HL-60 (cell line): Measurements from ENCODE around the gene DMD.
"Not testable (repeated sequence)": the region's sequence is repeated elsewhere in the genome, so short reads cannot be mapped to it uniquely, and the experiment has no call there.

Experiments
- DNase-seq, 2 experiments: peaks; one replicate each; pipeline ENCODE4 v3.0.0-alpha.2; 2010 to 2020; ENCODE audit warnings: low read depth in 1 of 2, low spot score in 1 of 2
- H3K27ac ChIP-seq: fragments of 250-450 bp; sonication (Bioruptor Pico); replicated peaks from 2 replicates; pipeline ENCODE4 v1.5.1; 2020; ENCODE audit warnings: mild to moderate bottlenecking, moderate library complexity
- H3K27me3 ChIP-seq: fragments of 250-450 bp; sonication (Bioruptor Pico); 2 replicates; pipeline ENCODE4 v1.5.1; 2021; ENCODE audit warnings: mild to moderate bottlenecking, moderate library complexity; ENCODE audit not compliant: insufficient read depth, poor library complexity, severe bottlenecking
- H3K4me3 ChIP-seq: replicated peaks from 2 replicates; pipeline ENCODE4 v1.5.1; 2011; ENCODE audit warnings: mild to moderate bottlenecking, control low read depth, low read length; ENCODE audit not compliant: insufficient read depth
- GABPA ChIP-seq: IDR thresholded peaks from 2 replicates; pipeline ENCODE4 v1.6.1; 2012; ENCODE audit warnings: low read depth
- POLR2AphosphoS5 ChIP-seq: IDR thresholded peaks from 2 replicates; pipeline ENCODE4 v1.6.1; 2012; ENCODE audit warnings: low read depth
- REST ChIP-seq: IDR thresholded peaks from 2 replicates; pipeline ENCODE4 v1.6.1; 2012; ENCODE audit warnings: low read depth; ENCODE audit not compliant: insufficient replicate concordance
- SPI1 ChIP-seq: IDR thresholded peaks from 2 replicates; pipeline ENCODE4 v1.6.1; 2012; ENCODE audit warnings: low read depth, mild to moderate bottlenecking, borderline replicate concordance
- TF ChIP-seq, protein P1 (sequence below): IDR thresholded peaks from one replicate; pipeline ENCODE4 v1.5.1; 2011; ENCODE audit warnings: low read length, control low read depth, inconsistent platforms; ENCODE audit not compliant: insufficient read depth

The DMD gene

GRCh38 chrX:31483336-31483735 lies 1728.0 kb downstream of the DMD start:
- TF ChIP-seq, protein P1, sequence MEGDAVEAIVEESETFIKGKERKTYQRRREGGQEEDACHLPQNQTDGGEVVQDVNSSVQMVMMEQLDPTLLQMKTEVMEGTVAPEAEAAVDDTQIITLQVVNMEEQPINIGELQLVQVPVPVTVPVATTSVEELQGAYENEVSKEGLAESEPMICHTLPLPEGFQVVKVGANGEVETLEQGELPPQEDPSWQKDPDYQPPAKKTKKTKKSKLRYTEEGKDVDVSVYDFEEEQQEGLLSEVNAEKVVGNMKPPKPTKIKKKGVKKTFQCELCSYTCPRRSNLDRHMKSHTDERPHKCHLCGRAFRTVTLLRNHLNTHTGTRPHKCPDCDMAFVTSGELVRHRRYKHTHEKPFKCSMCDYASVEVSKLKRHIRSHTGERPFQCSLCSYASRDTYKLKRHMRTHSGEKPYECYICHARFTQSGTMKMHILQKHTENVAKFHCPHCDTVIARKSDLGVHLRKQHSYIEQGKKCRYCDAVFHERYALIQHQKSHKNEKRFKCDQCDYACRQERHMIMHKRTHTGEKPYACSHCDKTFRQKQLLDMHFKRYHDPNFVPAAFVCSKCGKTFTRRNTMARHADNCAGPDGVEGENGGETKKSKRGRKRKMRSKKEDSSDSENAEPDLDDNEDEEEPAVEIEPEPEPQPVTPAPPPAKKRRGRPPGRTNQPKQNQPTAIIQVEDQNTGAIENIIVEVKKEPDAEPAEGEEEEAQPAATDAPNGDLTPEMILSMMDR, result no peak
- TF ChIP-seq SPI1, result no peak
- DNase-seq, result no peak
- Histone ChIP-seq H3K4me3 (no peak overlapping the region), H3K27ac (no peak overlapping the region), H3K27me3 (peaks cover 5% of the 10 kb centered on the region)

DNA sequence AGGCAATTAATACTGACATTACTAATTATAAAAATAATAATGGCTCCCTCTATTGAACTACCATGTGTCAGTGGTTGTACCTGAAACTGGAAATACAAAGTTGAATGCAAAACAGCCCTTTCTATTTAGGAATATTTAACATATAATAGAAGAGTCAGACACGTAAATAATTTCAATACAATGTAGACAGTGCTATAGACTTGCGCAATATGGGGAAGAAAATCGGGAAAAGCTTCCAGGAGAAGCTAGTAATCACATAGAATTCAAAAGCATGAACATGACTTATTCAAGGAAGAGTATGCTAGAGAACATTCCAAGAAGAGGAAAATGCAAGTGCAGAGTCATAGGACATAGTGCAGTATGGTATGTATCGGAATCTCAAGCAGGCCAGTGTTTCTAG lies 1730.7 kb downstream of the DMD start:
- Histone ChIP-seq H3K27ac (no peak overlapping the region), H3K4me3 (no peak overlapping the region), H3K27me3 (peaks cover 5% of the 10 kb centered on the region)
- DNase-seq, result no peak
- no peak for TF ChIP-seq REST
- TF ChIP-seq, protein P1, result no peak
- no peak for TF ChIP-seq POLR2AphosphoS5
- TF ChIP-seq SPI1, result no peak
- no peak for TF ChIP-seq GABPA

GRCh38 chrX:31471229-31471628 lies 1740.1 kb downstream of the DMD start:
- Histone ChIP-seq H3K4me3 (no peak overlapping the region), H3K27me3 (no peaks in the 10 kb centered on the region), H3K27ac (no peak overlapping the region)
- DNase-seq, result no peak
- TF ChIP-seq REST (no peak), POLR2AphosphoS5 (no peak), GABPA (no peak), SPI1 (no peak)
- TF ChIP-seq, protein P1, result no peak

GRCh38 chrX:31470753-31471152 lies 1740.6 kb downstream of the DMD start:
- not testable (repeated sequence) for H3K27ac ChIP-seq, DNase-seq, H3K4me3 ChIP-seq, H3K27me3 ChIP-seq
